Amniotic epithelial cell (primary cell): ENCODE measurements around the gene ERGIC1.

Source experiments
- DNase-seq: peaks from one replicate; pipeline ENCODE4 v3.0.0-alpha.2; 2010; ENCODE audit warnings: low read depth

ERGIC1 gene

GRCh38 chr5:172983542-172984243 lies 149.6 kb downstream of the ERGIC1 start, which contains the start of gene ATP6V0E1:
Gene ATP6V0E1 (plus strand): TSS chr5:172983771. CDS start chr5:172983861, 90 bp downstream.
- peak; percentile 83 for DNase-seq

GRCh38 chr5:172984244-172984953 lies 150.3 kb downstream of the ERGIC1 start:
- DNase-seq = peak; percentile 93

GRCh38 chr5:172985596-172985995 lies 151.5 kb downstream of the ERGIC1 start:
- no peak for DNase-seq

GRCh38 chr5:172988276-172988675 lies 154.2 kb downstream of the ERGIC1 start:
- DNase-seq = no peak

GRCh38 chr5:172990776-172991175 lies 156.7 kb downstream of the ERGIC1 start:
- DNase-seq = no peak

GRCh38 chr5:172994405-172994804 lies 160.4 kb downstream of the ERGIC1 start:
- DNase-seq = no peak

- DNase-seq = no peak
Observed at GRCh38 chr5:172999372-172999973, 165.4 kb downstream of the ERGIC1 start.

GRCh38 chr5:172999974-173000373 lies 165.9 kb downstream of the ERGIC1 start:
- no peak for DNase-seq

GRCh38 chr5:173001229-173001841 lies 167.3 kb downstream of the ERGIC1 start:
- no peak for DNase-seq
